Natural killer cell (primary cell): ENCODE data around the gene KRT72. TPM values are rescaled to one million over a fixed set of nuclear protein-coding genes. Genes with fewer than 3 reads are reported as not detected.

Experiments
- ATAC-seq, 3 donors: fragments of 150-1000 bp in 2 of 3; fragments of 200-7000 bp in 1 of 3; cut with Tn5 transposase; 1 replicate in 1 of 3; 2 replicates in 2 of 3; pipeline ENCODE4 v1.10.0; 2021; ENCODE audit warnings: mild to moderate bottlenecking in 2 of 3, moderate library complexity in 2 of 3
- DNase-seq, 2 donors: peaks; one replicate each; pipeline versions ENCODE4 v3.0.0 to v3.0.0-alpha.2; 2013 to 2021; ENCODE audit warnings: mixed read lengths in 1 of 2
- H3K27ac ChIP-seq: one replicate; pipeline ENCODE4 v1.5.1; 2013; ENCODE audit warnings: mild to moderate bottlenecking, low read length
- H3K27me3 ChIP-seq: one replicate; pipeline ENCODE4 v1.6.1; 2013; ENCODE audit warnings: low read length; ENCODE audit not compliant: control insufficient read depth, insufficient read depth
- H3K36me3 ChIP-seq: one replicate; pipeline ENCODE4 v1.6.1; 2013; ENCODE audit warnings: low read length; ENCODE audit not compliant: control insufficient read depth, insufficient read depth
- H3K4me1 ChIP-seq: one replicate; pipeline ENCODE4 v1.6.1; 2013; ENCODE audit warnings: low read length; ENCODE audit not compliant: control insufficient read depth, insufficient read depth
- H3K4me3 ChIP-seq: one replicate; pipeline ENCODE4 v1.5.1; 2013; ENCODE audit warnings: low read length
- H3K9me3 ChIP-seq: one replicate; pipeline ENCODE4 v1.6.1; 2013; ENCODE audit warnings: low read length; ENCODE audit not compliant: control insufficient read depth, insufficient read depth
- H3K27ac Mint-ChIP-seq, 2 donors: one replicate each; pipeline ENCODE4 v1.8.0; 2022; ENCODE audit warnings: mild to moderate bottlenecking in 2 of 2, mixed read lengths in 2 of 2, moderate library complexity in 1 of 2
- H3K27me3 Mint-ChIP-seq, 2 donors: one replicate each; pipeline ENCODE4 v1.8.0; 2022; ENCODE audit warnings: low read depth in 2 of 2, mixed read lengths in 2 of 2
- H3K36me3 Mint-ChIP-seq: one replicate; pipeline ENCODE4 v1.8.0; 2022; ENCODE audit warnings: mixed read lengths
- H3K4me1 Mint-ChIP-seq, 2 donors: one replicate each; pipeline ENCODE4 v1.8.0; 2022; ENCODE audit warnings: mixed read lengths in 2 of 2
- H3K4me3 Mint-ChIP-seq: one replicate; pipeline ENCODE4 v1.8.0; 2022; ENCODE audit warnings: mild to moderate bottlenecking, moderate library complexity, mixed read lengths
- H3K9me3 Mint-ChIP-seq, 2 donors: one replicate each; pipeline ENCODE4 v1.8.0; 2022; ENCODE audit warnings: mixed read lengths in 2 of 2
- WGBS: methylation state at CpG from one replicate; pipeline ENCODE4 v1.1.7; 2013; ENCODE audit warnings: missing lambda C conversion rate; ENCODE audit not compliant: insufficient coverage; 5-methylcytosine and 5-hydroxymethylcytosine counted together
- intact Hi-C: fragments of 100-400 bp; cut with micrococcal nuclease; formaldehyde crosslinking; loops from one replicate; pipeline ENCODE4 v1.14.2; 2022
- total RNA-seq, 4 donors: library from RNA; stranded (reverse); fragments of 120-200 nt in 1 of 4; gene quantifications; one replicate each; pipeline versions ENCODE4 v1.2.3 to v1.2.4, GENCODE V29; 2013 to 2022
- TF ChIP-seq, protein P1 (sequence below): fragments of 200-600 bp; IDR thresholded peaks from one replicate; pipeline ENCODE4 v1.8.0; 2022; ENCODE audit warnings: antibody characterized with exemption

KRT72 gene
- total RNA-seq, 3 donors from 2014 or later (not counting 1 experiment from before 2014, with no cell fraction given): 21.9 to 136 (median 38.0) TPM

DNA sequence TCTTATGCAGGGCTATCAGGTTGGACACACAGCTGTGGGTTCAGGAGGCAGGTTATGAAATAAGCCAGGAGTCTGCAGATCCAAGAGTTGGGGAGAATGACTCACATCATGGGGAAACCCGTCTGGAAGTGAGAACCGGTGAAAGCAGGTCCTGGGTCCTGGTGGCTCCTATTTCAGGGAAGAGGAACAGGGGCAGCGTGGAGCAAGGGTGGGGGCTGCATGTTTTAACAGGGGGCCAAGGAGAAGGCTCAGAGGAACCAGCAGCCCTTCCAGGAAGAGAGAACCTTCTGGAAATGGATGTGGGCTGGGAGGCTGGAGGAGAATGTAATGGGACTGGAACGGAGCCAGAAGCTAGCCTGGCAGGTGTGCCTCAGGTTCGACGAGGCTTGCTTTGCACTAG lies 19.8 kb downstream of the KRT72 start:
- peaks cover 25% of the 10 kb centered on the region for H3K4me1 ChIP-seq
- no peak for ATAC-seq
- no peak overlapping the region for H3K27ac ChIP-seq
- Mint-ChIP-seq H3K4me1 (peaks cover 30 to 32% of the 10 kb centered on the region in 2 donors), H3K27ac (no peak overlapping the region), H3K27me3 (peaks cover 18 to 19% of the 10 kb centered on the region in 2 donors), H3K4me3 (no peak overlapping the region), H3K36me3 (no peaks in the 10 kb centered on the region), H3K9me3 (no peaks in the 10 kb centered on the region)
- 81% methylated on average over 6 of the region's 6 CpGs for WGBS
- H3K36me3 ChIP-seq: no peaks in the 10 kb centered on the region
- TF ChIP-seq, protein P1, sequence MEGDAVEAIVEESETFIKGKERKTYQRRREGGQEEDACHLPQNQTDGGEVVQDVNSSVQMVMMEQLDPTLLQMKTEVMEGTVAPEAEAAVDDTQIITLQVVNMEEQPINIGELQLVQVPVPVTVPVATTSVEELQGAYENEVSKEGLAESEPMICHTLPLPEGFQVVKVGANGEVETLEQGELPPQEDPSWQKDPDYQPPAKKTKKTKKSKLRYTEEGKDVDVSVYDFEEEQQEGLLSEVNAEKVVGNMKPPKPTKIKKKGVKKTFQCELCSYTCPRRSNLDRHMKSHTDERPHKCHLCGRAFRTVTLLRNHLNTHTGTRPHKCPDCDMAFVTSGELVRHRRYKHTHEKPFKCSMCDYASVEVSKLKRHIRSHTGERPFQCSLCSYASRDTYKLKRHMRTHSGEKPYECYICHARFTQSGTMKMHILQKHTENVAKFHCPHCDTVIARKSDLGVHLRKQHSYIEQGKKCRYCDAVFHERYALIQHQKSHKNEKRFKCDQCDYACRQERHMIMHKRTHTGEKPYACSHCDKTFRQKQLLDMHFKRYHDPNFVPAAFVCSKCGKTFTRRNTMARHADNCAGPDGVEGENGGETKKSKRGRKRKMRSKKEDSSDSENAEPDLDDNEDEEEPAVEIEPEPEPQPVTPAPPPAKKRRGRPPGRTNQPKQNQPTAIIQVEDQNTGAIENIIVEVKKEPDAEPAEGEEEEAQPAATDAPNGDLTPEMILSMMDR: no peak
- H3K4me3 ChIP-seq: no peak overlapping the region
- no peaks in the 10 kb centered on the region for H3K9me3 ChIP-seq
- intact Hi-C loops: loop anchor here (5.0 kb wide), 1 partner anchor 209 kb away; no protein-coding TSS in a partner anchor
- no peaks in the 10 kb centered on the region for H3K27me3 ChIP-seq
- DNase-seq: no peak

DNA sequence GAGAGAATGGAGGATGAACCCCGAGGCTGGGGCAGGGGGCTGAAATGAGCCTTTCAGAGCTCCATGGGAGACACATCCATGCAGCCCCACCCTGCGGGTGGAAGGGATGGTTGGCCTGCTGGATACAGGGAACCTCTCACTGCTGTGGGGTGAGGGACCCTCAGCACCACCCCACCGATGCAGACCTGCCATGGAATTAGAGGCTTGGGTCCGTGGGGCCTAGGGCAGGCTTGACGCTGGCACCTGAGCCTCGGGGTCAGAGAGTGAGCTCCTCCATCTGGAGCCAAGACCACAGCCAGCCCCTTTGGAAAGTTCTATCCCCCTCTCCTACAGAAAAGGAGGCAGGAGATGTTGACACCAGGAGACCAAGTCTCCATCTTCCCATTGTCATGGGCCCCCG lies 20.2 kb downstream of the KRT72 start:
- H3K36me3 Mint-ChIP-seq: no peaks in the 10 kb centered on the region
- H3K9me3 Mint-ChIP-seq: no peaks in the 10 kb centered on the region
- ATAC-seq (no peak), DNase-seq (no peak)
- H3K9me3 ChIP-seq: no peaks in the 10 kb centered on the region
- WGBS: 82% methylated on average over 7 of the region's 7 CpGs
- no peak overlapping the region for H3K27ac ChIP-seq
- H3K4me1 ChIP-seq: peaks cover 25% of the 10 kb centered on the region
- H3K4me1 Mint-ChIP-seq: peaks cover 30 to 32% of the 10 kb centered on the region in 2 donors
- no peak overlapping the region for H3K4me3 ChIP-seq
- H3K36me3 ChIP-seq: no peaks in the 10 kb centered on the region
- no peak overlapping the region for H3K27ac Mint-ChIP-seq
- peaks cover 18 to 21% of the 10 kb centered on the region in 2 donors for H3K27me3 Mint-ChIP-seq
- H3K27me3 ChIP-seq: no peaks in the 10 kb centered on the region
- intact Hi-C loops: loop anchor here (5.0 kb wide), 1 partner anchor 209 kb away; no protein-coding TSS in a partner anchor
- H3K4me3 Mint-ChIP-seq: no peak overlapping the region
- TF ChIP-seq, protein P1: no peak

DNA sequence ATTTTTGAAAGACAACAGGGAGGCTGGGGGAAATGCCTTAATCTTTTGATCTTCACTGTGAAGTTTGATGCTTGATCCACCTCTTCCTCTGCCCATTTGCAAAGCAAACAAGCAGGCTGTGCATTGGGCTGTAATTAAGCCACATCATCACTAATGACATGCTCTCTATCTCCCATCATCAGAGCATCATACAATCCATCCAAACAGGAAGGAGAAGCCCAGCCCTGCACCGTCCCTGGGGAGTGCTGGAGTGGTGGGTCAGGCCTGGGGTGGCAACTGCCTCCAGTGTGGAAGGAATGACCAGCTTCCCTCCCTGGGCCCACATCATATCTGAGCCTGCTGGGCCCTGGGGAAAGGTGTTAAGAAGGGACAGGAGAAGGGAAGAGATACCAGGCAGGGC lies 20.8 kb downstream of the KRT72 start:
- Histone ChIP-seq H3K36me3 (no peaks in the 10 kb centered on the region), H3K4me1 (peaks cover 25% of the 10 kb centered on the region), H3K27me3 (no peaks in the 10 kb centered on the region), H3K9me3 (no peaks in the 10 kb centered on the region), H3K4me3 (no peak overlapping the region), H3K27ac (no peak overlapping the region)
- peaks cover 31 to 32% of the 10 kb centered on the region in 2 donors for H3K4me1 Mint-ChIP-seq
- DNase-seq (no peak), ATAC-seq (no peak)
- TF ChIP-seq, protein P1: no peak
- peaks cover 18 to 24% of the 10 kb centered on the region in 2 donors for H3K27me3 Mint-ChIP-seq
- H3K4me3 Mint-ChIP-seq: no peak overlapping the region
- intact Hi-C loops: loop anchor here (5.0 kb wide), 1 partner anchor 208 kb away; no protein-coding TSS in a partner anchor
- no peaks in the 10 kb centered on the region for H3K9me3 Mint-ChIP-seq
- H3K36me3 Mint-ChIP-seq: no peaks in the 10 kb centered on the region
- H3K27ac Mint-ChIP-seq: no peak overlapping the region
- no CpG with 5 or more reads among the region's 1 CpG for WGBS
